ENCODE results near the gene NR1D1.

- TF ChIP-seq POLR2AphosphoS5 (IDR thresholded peaks at IDR 0.05): no peak
- TF ChIP-seq POLR2A (IDR thresholded peaks at IDR 0.05): no peak
- no peak for TF ChIP-seq CTCF (IDR thresholded peaks at IDR 0.05)
Observed at GRCh38 chr17:40099619-40100418, 570 bp downstream of the NR1D1 start.
